Transverse colon (tissue), 4 donors: ENCODE measurements around the gene STRN3.

ENCODE experiments used
- EP300 ChIP-seq: sonication (generic); formaldehyde crosslinking; IDR thresholded peaks from one replicate; pipeline ENCODE4 v1.6.1; 2017; ENCODE audit warnings: antibody characterized with exemption, low read depth
- POLR2A ChIP-seq: fragments of 450-650 bp; IDR thresholded peaks from one replicate; pipeline ENCODE4 v1.6.1; 2016; ENCODE audit warnings: antibody characterized with exemption, mild to moderate bottlenecking, moderate library complexity
- POLR2AphosphoS5 ChIP-seq, 3 donors: sonication (generic); formaldehyde crosslinking; IDR thresholded peaks; one replicate each; pipeline ENCODE4 v1.6.1; 2016; ENCODE audit warnings: antibody characterized with exemption in 3 of 3
- TF ChIP-seq, protein P1 (sequence below), 5 experiments: fragments of 200-600 bp in 3 of 5; fragments of 450-650 bp in 2 of 5; sonication (generic) in 3 of 5; IDR thresholded peaks; 1 replicate in 2 of 5; 2 replicates in 3 of 5; pipeline ENCODE4 v1.5.1; 2016 to 2017; ENCODE audit warnings: antibody characterized with exemption in 5 of 5, inconsistent platforms in 3 of 5, mild to moderate bottlenecking in 2 of 5, moderate library complexity in 1 of 5

- TF ChIP-seq, protein P1, sequence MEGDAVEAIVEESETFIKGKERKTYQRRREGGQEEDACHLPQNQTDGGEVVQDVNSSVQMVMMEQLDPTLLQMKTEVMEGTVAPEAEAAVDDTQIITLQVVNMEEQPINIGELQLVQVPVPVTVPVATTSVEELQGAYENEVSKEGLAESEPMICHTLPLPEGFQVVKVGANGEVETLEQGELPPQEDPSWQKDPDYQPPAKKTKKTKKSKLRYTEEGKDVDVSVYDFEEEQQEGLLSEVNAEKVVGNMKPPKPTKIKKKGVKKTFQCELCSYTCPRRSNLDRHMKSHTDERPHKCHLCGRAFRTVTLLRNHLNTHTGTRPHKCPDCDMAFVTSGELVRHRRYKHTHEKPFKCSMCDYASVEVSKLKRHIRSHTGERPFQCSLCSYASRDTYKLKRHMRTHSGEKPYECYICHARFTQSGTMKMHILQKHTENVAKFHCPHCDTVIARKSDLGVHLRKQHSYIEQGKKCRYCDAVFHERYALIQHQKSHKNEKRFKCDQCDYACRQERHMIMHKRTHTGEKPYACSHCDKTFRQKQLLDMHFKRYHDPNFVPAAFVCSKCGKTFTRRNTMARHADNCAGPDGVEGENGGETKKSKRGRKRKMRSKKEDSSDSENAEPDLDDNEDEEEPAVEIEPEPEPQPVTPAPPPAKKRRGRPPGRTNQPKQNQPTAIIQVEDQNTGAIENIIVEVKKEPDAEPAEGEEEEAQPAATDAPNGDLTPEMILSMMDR (IDR thresholded peaks at IDR 0.05) = no peak
- TF ChIP-seq POLR2AphosphoS5 (IDR thresholded peaks at IDR 0.05) (no peak), POLR2A (peak; percentile 40), EP300 (no peak)
Measured at GRCh38 chr14:31025367-31026076, 657 bp downstream of the STRN3 start, which contains the start of gene AP4S1.
